Fibroblast of villous mesenchyme (primary cell): ENCODE data around the gene KLHDC4. TPM values are rescaled to one million over a fixed set of nuclear protein-coding genes. Genes with fewer than 3 reads are reported as not detected.

Experiments used
- DNase-seq: peaks from one replicate; pipeline ENCODE4 v3.0.0-alpha.2; 2010; ENCODE audit warnings: low read depth
- H3K4me3 ChIP-seq: 2 replicates; pipeline ENCODE4 v1.5.1; 2011; ENCODE audit warnings: low read depth, mild to moderate bottlenecking, low read length
- total RNA-seq: library from RNA; depleted of rRNA; stranded (reverse); fragments of >200 nt; gene quantifications from 2 replicates; pipeline ENCODE4 v1.2.3, GENCODE V29; 2012
- TF ChIP-seq, protein P1 (sequence below): IDR thresholded peaks from 2 replicates; pipeline ENCODE4 v1.5.1; 2012; ENCODE audit warnings: low read depth, mild to moderate bottlenecking, low read length; ENCODE audit not compliant: insufficient read depth

Gene KLHDC4
- total RNA-seq, 1 donor, result 14.7 TPM

DNA sequence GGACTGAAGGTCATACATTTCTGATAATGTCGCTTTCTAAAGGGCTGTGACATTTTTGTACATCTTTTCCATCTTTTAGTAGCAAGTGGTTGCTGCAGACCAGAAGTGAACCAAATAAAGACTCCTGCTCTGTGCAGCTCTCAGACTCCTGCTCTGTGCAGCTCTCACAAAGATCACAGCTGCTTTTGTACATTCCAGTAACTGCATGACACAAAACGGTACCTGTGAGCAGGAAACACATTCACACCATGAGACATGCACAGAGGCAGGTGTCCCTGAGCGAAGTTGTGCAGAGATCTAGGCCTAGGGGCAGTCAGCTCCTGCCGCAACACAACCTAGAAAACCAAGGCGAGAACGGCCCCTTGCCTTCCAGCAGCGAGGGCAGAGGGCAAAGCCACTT, 67.5 kb downstream of the KLHDC4 start:
- no peak for DNase-seq
- TF ChIP-seq, protein P1, sequence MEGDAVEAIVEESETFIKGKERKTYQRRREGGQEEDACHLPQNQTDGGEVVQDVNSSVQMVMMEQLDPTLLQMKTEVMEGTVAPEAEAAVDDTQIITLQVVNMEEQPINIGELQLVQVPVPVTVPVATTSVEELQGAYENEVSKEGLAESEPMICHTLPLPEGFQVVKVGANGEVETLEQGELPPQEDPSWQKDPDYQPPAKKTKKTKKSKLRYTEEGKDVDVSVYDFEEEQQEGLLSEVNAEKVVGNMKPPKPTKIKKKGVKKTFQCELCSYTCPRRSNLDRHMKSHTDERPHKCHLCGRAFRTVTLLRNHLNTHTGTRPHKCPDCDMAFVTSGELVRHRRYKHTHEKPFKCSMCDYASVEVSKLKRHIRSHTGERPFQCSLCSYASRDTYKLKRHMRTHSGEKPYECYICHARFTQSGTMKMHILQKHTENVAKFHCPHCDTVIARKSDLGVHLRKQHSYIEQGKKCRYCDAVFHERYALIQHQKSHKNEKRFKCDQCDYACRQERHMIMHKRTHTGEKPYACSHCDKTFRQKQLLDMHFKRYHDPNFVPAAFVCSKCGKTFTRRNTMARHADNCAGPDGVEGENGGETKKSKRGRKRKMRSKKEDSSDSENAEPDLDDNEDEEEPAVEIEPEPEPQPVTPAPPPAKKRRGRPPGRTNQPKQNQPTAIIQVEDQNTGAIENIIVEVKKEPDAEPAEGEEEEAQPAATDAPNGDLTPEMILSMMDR, result no peak

DNA sequence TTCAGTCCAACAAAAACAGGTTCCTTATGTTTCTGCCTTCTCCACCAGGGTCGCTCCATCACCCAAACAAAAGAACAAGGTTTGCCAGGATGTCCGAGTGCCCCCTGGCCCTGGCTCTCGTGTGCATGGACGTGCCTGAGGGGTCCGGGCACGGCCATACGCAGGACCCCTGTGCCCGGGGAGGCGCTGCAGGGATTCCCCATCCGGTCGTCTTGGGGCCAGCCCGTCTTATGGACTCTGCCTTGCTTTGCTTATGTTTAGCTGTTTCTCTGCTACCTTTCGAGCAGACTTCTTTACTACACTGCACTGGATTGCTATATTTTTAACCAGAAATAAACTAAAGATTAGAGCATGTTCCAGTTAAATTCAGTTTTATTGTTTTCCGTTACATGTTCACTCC, 68.0 kb downstream of the KLHDC4 start:
- H3K4me3 ChIP-seq, result no peak overlapping the region
- TF ChIP-seq, protein P1, result no peak
- DNase-seq, result no peak

More for the DNA sequence above, 67.5 kb downstream of the KLHDC4 start:
- H3K4me3 ChIP-seq, result no peak overlapping the region

- TF ChIP-seq, protein P1, result no peak
- H3K4me3 ChIP-seq, result no peak overlapping the region
- DNase-seq, result no peak
These were observed 68.5 kb downstream of the KLHDC4 start for GRCh38 chr16:87697256-87697655.

GRCh38 chr16:87696726-87697125, 69.1 kb downstream of the KLHDC4 start:
- no peak for DNase-seq
- no peak overlapping the region for H3K4me3 ChIP-seq
- TF ChIP-seq, protein P1, result no peak

DNA sequence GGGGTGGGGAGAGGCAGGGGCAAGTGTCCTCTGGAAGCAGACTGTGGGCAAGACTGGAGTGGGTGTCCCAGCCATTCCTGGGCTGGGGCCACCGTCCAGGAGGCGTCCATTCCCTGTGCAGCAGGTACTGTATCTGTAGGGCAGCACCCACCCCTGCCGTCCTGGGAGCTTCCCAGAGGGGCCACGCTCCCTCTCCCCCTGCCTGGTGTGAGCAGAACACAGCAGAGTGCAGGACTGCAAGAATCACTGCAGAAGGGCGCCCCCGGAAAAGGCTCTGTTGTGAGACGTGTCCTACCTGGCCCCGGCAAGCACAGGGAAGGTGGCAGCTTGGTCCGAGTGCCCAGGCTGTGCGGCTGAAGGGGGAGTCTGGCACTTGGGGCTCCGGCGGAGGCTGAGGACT, 70.3 kb downstream of the KLHDC4 start:
- TF ChIP-seq, protein P1, result no peak
- DNase-seq, result no peak
- H3K4me3 ChIP-seq, result no peak overlapping the region

DNA sequence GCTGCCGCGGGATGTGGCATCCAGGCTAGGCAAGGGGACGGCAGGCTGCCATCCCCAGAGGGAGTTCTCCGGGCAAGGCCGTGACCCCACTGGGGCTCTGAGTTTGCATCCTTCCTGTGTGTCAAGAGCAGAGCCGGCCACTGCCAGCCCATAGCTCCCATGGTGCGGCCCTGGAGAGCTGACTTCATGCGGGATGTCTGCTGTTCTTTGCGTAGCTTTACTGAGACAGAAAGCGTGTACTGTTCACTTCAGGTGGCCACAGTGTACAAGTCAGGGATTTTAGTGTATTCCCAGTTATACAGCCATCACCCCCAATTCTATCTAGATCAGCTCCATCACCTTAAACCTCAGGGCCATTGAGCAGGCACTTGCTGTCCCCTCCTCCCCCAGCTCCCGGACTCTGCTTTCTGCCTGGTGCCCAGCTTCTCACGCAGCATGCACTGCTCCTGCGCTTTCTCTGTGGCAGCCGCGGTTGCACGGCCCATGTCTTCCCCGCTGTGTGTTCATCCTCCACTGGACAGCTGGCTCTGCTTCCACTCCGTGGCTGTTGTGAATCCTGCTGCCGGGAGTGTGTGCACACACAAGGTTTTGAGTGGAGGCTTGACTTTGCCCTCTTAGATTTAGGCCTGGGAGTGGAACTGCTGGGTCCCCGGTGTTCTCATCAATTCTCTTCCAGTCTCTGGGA, 71.2 kb downstream of the KLHDC4 start:
- TF ChIP-seq, protein P1, result no peak
- DNase-seq, result no peak

DNA sequence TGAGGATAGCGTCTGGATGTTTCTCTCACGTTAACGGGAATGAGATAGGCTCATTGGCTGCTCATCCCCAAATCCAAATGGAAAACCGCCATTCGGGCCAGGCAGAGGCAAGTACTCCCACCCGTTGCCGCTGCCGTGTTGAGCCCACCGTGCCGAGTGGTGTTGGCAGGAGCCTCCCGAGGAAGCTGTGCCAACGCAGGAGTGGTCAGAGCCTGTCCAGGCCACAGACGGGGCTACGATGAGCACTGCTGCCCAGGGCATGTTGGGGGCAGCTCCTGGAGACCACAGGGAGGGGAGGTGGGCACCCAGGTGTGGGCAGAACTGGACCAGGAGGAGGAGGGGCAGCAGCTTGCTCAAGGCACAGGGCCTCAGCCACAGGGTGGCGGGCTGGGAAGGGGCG, 72.0 kb downstream of the KLHDC4 start:
- no peak overlapping the region for H3K4me3 ChIP-seq
- no peak for DNase-seq
- TF ChIP-seq, protein P1, result no peak

More for the DNA sequence above, 71.2 kb downstream of the KLHDC4 start:
- no peak overlapping the region for H3K4me3 ChIP-seq
